ENCODE results near the gene MYMX.

MYMX gene

DNA sequence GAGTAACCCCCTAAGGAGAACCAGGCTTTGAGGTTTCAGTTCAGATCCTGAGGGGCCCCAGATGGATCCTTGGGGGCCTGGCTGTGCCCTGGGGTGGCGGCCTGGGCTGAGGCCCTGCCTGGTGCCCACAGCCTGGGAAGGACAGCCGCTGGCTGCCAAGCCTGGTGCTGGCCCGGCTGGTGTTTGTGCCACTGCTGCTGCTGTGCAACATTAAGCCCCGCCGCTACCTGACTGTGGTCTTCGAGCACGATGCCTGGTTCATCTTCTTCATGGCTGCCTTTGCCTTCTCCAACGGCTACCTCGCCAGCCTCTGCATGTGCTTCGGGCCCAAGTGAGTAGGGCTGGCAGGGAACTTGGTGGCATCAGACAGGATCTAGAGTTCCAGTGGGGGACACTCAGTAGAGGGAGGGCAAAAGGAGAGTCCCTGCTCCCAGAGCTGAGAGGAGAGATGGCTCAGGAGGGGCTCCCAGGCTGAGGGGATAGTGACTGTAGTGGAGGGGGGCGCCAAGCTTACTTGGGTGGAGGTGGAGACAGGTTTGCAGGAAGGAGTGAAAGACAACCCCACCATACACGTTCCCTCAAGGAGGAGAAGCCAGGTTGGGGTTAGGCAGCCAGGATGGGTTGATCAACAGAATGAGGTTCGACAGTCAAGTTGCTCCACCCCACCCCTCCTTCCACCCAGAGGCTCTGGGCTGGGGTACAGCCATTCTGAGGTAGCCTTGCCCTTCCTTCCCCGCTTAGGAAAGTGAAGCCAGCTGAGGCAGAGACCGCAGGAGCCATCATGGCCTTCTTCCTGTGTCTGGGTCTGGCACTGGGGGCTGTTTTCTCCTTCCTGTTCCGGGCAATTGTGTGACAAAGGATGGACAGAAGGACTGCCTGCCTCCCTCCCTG is 16.2 kb downstream of the MYMX start:
- no peak for DNase-seq (ENCODE audit: low spot score)

DNA sequence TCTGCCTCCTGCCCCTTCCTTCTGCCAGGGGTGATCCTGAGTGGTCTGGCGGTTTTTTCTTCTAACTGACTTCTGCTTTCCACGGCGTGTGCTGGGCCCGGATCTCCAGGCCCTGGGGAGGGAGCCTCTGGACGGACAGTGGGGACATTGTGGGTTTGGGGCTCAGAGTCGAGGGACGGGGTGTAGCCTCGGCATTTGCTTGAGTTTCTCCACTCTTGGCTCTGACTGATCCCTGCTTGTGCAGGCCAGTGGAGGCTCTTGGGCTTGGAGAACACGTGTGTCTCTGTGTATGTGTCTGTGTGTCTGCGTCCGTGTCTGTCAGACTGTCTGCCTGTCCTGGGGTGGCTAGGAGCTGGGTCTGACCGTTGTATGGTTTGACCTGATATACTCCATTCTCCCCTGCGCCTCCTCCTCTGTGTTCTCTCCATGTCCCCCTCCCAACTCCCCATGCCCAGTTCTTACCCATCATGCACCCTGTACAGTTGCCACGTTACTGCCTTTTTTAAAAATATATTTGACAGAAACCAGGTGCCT is 16.9 kb downstream of the MYMX start:
- no peak for DNase-seq (ENCODE audit: low spot score)

DNA sequence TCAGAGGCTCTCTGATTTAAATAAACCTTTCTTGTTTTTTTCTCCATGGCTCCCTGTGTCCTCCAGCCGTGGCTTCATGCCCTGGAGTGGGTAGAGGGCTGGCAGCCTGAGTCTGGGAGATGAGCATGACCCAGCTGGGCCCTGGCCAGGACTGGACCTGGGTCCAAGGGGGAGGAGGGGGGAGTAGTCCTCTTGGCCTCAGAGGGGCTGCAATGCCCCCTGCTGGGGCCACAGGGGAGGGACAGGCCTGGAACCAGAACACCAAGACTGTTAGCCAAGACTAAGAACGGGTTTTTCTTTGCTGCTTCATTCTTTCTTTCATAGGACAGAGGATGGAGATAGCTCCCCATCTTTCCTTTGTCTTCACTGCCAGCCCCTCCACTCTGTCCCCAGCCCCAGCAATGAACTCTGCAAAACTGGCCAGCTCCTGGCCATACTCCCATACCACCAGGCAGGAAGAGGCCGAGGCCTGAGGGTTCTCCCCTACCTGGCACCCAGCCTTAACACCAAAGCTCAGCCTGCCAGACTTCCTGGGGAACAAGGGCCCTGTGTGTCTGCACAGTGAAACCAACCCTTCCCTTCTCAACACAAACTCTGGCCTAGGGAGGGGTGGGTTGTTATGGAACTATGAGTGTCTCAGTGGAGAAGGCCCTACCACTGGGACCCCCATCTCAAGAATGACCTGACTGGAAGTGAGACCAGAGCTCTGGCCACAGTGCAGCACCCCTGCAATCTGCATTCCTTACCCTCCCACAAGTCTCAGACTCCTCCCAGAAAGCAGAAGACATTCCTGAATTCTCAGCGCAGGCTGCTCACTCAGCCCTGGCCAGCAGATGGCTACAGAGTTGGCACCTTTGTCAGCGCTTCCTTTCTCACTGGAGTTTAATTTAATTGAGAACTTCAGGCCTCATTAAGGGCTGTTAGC is 17.6 kb downstream of the MYMX start:
- DNase-seq (ENCODE audit: low spot score) = peak; percentile 84

DNA sequence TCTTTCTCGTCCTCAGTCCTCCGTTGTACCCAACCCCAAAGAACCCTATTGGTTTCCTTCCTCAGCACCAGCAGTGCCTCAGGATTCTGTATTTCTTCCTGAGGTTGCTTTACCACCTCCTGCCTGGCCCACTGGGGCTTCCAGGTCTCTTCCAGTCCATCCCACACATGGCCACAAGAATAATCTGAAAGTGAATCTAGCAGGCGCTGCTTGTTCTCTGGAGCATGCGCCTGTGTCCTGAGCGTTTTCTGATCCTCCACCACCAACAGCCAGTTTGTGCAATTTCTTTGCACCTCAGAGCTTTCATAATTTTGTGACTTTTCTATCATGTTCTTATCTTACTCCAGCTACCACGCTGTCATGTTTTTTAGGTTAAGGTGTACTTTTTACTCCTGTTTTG is 18.5 kb downstream of the MYMX start:
- no peak for DNase-seq (ENCODE audit: low spot score)

DNA sequence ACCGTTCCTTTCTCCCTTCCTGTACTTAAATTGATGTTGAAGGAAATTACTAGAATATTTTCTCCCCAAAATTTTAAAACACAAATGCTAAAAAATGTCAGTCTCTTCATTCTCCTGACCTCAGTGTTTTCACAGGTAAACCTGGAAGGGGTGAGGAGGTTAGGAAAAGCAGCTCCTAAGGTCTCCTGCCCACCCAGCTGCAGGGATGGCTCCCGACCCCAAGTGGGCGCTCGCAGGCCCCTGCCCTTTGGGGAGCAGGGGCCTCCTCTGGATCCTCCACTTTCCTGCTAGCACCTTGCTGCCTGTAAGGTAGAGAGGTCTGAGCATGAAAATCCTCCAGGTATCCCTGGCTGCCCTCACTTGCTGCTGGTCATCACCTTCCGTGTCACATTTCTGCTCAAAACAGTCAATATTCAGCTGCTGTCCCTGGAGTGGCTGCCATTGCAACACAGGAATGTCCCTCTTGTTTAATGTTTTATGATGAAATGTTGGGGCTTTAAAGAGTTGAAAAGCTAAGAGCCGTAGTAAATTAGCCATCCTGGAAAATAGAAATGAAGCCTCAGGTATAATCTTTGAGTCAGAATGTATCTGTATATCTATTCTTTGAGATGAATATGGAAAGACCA is 19.3 kb downstream of the MYMX start:
- no peak for DNase-seq (ENCODE audit: low spot score)

DNA sequence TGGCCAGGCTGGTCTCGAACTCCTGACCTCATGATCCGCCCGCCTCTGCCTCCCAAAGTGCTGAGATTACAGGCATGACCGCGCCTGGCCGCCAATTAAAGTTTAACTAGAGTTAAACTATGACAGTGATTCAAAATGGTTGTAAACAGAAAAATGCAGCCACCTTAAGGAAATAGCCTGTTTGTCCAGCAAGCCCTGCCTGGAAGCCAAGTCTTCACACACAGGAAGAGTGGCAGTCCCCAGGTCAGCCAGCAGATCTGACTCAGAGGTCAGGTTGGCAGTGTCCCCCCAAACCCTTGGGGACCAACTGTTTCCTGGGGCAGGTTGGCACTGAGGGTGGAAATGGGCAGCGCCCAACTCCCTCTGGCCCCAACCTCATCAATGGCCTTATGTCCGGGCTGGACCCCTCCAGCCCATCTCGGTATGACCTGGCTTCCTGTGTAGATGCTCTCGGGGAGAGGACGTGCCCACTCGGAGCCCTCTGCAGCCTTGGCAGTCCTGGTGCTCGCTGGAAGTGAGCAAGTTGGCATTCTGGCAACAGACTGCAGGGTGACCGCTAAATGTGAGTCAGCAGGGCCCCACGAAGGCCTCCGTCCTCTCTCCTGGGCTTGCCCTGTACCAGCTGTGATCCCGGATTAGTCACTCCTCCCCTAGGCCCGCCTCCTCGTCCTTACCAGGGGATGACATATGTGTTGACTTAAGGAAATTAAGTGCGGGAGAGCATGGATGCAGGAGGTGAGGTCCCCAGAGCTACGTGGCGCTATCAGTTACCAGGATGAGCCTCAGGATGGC is 20.5 kb downstream of the MYMX start:
- peak; percentile 94 for DNase-seq (ENCODE audit: low spot score)

DNA sequence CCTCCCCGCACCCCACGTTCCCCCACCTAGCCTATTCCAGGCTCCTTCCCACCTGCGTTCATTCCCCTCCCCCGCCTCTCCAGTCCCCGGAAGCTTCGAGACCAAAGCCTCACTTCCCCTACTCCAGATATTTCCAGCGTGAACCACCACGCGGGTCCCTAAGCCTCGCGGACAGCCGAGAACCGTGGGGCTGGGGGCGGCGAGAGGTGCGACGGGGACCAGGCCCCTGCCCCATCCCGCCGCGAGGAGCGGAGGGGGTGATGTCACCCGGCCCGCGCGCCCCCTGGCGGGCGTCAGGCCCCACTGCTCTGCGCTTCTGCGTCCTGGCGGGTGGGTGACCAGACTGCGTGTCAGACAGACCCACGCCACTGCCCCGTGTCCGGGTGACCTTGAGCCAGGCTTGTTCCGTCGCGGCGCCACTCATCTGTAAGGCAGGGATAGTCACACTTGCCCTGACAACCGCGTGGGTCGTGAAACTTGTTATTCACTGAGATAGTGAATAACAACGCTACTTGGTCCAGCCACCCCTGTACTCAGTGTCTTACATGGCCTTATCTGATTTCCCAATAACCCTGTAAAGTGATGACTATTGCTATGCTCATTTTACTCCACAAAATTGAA is 21.2 kb downstream of the MYMX start:
- DNase-seq (ENCODE audit: low spot score) = peak; percentile 90

- DNase-seq (ENCODE audit: low spot score) = no peak
Measured at GRCh38 chr6:44238687-44239350, 22.1 kb downstream of the MYMX start.

DNA sequence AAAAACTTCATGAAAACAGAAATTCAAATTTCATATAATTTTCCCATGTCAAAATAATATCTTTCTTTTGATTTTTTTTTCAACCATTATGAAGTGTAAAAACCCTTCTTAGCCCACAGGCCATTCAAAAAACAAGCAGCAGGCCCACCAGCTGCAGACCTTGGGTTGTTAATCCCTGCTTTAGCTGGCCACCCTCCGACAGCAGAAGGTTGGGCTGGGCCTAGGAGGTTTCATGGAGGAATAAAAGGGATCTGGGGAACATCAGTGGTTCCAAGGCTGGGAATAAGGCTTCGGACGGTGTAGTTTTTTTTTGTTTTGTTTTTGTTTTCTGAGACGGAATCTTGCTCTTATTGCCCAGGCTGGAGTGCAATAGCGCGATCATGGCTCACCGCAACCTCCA is 26.6 kb downstream of the MYMX start:
- DNase-seq (ENCODE audit: low spot score) = no peak

GRCh38 chr6:44245391-44245911 is 28.7 kb downstream of the MYMX start:
- no peak for DNase-seq (ENCODE audit: low spot score)

DNA sequence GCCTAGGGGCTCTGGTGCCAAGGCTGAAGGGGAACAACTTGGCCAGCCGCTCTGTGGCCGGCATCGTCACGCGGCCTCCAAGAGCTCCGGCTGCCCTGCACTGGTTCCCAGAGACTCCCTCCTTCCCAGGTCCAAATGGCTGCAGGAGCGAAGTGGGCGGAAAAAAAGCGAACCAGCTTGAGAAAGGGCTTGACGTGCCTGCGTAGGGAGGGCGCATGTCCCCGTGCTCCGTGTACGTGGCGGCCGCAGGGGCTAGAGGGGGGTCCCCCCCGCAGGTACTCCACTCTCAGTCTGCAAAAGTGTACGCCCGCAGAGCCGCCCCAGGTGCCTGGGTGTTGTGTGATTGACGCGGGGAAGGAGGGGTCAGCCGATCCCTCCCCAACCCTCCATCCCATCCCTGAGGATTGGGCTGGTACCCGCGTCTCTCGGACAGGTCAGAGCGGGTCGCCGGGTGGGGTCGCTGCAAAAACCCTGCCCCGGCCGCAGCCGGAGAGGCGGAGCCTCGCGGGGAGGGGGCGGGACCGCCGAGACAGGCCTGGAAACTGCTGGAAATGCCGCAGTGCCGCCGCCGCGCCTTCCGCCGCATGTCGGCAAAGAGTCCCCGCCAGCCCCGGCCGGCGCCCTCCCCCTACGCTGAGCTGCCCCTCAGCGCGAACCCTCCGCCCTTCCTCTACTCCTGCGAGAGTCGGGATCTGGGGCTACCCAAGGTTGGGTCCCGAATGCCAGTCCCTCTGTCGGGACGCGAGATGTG is 29.4 kb downstream of the MYMX start:
- DNase-seq (ENCODE audit: low spot score) = peak; percentile 88

GRCh38 chr6:44246663-44247337 is 30.1 kb downstream of the MYMX start, which contains the start of gene HSP90AB1:
TSS of gene HSP90AB1 (plus strand) at chr6:44247101. CDS start at chr6:44248630, 1,529 bp downstream.
- DNase-seq (ENCODE audit: low spot score) = peak; percentile 94

DNA sequence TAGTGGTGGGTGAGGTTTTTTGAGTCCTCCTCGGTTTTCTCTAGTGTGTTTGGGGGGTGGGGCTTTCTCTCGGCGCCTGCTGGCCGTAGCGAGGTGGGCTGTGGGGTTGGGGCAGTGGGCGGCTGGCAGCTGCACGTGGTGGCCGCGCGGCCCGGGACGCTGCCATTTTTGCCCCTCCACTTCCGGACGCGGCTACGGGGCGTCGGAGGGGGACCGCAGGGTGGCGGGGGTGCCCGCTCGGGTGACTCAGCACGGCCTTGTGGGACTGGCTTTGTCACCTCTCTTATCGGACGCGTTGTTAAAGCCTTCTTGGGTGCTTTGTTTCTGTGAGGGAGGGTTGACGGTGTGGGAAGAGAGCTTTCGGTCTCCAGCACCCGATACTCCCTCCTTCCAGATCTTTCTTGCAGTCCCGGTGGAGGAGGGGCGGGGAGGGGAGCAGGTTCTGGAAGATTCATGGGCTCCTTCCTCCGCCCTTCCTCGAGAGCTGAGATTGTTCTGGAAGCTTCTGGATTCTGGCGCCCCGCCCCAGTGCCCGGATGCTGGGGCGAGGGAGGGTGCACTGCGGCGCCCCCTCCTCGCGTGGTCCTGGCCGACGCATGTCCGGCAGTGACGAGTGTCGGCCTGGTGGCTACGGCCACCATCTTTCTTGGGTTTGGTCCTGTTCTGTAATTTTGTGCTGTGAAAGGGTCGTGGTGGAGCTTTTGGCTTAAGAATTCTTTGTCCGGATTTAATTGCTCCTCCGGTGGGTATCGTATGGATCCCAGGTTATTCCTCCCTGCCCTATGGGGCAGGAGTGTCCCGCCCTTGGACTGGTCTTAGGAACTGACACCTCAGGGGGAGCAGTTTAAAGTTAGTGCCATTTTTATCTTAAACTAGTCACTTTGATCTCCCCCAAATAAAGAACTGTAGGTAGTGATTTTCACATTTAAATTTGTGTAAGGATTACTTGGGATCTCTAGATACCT is 30.9 kb downstream of the MYMX start:
- peak; percentile 57 for DNase-seq (ENCODE audit: low spot score)

GRCh38 chr6:44248579-44248978 is 31.9 kb downstream of the MYMX start:
- DNase-seq (ENCODE audit: low spot score) = no peak

DNA sequence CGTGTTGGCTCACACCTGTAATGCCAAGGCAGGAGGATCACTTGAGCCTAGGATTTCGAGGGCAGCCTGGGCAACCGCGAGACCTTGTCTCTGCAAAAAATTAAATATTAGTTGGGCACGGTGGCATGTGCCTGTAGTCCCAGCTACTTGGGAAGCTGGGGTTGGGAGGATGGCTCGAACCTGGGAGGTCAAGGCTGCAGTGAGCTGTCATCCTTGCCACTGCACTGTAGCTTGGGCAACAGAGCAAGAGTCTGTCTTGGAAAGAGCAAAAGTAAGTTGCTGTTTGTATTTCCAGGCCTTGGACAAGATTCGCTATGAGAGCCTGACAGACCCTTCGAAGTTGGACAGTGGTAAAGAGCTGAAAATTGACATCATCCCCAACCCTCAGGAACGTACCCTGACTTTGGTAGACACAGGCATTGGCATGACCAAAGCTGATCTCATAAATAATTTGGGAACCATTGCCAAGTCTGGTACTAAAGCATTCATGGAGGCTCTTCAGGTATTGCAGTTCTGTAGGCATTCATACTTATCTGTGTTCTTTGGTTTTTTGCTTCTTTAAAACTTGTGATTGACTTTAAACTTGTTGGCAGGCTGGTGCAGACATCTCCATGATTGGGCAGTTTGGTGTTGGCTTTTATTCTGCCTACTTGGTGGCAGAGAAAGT is 32.5 kb downstream of the MYMX start:
- DNase-seq (ENCODE audit: low spot score) = no peak

DNA sequence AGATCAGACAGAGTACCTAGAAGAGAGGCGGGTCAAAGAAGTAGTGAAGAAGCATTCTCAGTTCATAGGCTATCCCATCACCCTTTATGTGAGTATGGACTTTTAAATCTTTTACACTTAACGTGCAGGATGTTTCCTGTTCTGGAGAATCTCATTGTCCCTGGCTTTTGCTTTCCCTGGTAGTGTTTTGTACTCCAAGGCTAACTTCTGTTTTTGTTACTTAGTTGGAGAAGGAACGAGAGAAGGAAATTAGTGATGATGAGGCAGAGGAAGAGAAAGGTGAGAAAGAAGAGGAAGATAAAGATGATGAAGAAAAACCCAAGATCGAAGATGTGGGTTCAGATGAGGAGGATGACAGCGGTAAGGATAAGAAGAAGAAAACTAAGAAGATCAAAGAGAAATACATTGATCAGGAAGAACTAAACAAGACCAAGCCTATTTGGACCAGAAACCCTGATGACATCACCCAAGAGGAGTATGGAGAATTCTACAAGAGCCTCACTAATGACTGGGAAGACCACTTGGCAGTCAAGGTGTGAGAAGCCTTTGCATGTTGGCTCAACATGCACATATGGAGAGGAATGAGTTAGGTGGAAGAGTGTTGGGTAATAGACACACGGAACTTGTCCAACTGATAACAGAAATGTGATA is 33.5 kb downstream of the MYMX start:
- DNase-seq (ENCODE audit: low spot score) = no peak

Data from AG20443 (cell line).